Neutrophil (primary cell): Measurements from ENCODE around the gene UMAD1.

Source experiments
- H3K27ac ChIP-seq: fragments of 200-600 bp; sonication (generic); 2 replicates; pipeline ENCODE4 v1.5.1; 2016; ENCODE audit warnings: mild to moderate bottlenecking, moderate library complexity
- H3K27me3 ChIP-seq: fragments of 200-600 bp; sonication (generic); 2 replicates; pipeline ENCODE4 v1.6.0; 2016; ENCODE audit warnings: mild to moderate bottlenecking
- H3K36me3 ChIP-seq: fragments of 200-600 bp; sonication (generic); 2 replicates; pipeline ENCODE4 v1.5.1; 2017
- H3K4me1 ChIP-seq, 2 experiments: fragments of 200-600 bp in 1 of 2; sonication (generic) in 1 of 2; 1 replicate in 1 of 2; 2 replicates in 1 of 2; pipeline versions ENCODE4 v1.5.1 to v1.6.1; 2013 to 2016; ENCODE audit warnings: low read depth in 1 of 2, low read length in 1 of 2, mild to moderate bottlenecking in 1 of 2, moderate library complexity in 1 of 2; ENCODE audit not compliant: control insufficient read depth in 1 of 2, insufficient read depth in 1 of 2
- H3K4me3 ChIP-seq, 2 experiments: fragments of 200-600 bp in 1 of 2; sonication (generic) in 1 of 2; 1 replicate in 1 of 2; 2 replicates in 1 of 2; pipeline ENCODE4 v1.5.1; 2013 to 2016; ENCODE audit warnings: low read depth in 1 of 2, low read length in 1 of 2, mild to moderate bottlenecking in 1 of 2, moderate library complexity in 1 of 2
- H3K9me3 ChIP-seq: fragments of 200-600 bp; sonication (generic); 2 replicates; pipeline ENCODE4 v1.5.1; 2016
- TF ChIP-seq, protein P1 (sequence below): fragments of 200-600 bp; sonication (generic); IDR thresholded peaks from 2 replicates; pipeline ENCODE4 v1.5.1; 2016; ENCODE audit warnings: antibody characterized with exemption

UMAD1 gene

DNA sequence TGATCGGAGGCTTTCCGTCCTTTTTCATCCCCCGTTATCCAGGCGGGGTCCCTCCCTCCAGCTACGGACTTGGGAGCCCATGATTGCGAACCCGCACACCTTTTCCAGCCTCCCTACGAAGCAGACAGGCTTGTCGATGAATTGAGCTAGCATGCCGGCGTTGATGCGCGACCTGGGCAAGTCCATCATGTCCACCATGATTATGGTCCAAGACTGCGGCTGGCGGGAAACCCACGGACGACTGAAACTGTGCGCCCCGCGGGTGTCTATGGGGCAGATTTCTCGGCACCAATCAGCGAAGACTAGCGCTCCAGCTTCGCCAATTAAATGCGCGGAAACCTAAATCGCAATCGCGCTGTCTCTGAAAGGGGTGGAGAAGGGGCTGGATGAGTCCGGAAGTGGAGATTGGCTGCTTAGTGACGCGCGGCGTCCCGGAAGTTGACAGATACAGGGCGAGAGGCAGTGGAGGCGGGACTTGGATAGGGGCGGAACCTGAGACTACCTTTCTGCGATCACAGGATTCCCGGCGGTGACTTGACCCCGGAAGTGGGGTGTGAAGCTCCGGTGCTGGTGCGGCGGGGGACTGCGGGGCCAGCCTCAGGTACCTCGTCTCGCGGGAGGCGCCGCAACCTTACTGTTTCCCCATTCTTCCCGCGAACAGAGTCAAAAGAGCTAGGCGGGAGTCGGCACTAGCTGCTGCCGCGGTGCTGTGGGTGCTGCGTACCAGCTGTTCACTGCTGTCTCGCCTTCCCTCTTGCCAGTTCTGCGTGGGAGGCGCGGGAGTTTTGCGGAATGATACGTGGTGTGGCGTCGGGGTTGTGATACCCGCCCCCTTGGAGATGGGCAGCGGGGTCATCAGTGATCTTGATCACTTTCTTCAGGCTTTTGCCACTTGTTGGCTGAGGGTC is at the start of gene UMAD1:
Gene UMAD1 (plus strand): TSS at position 532 of the 908 bp plus-strand sequence. CDS start 32,620 bp downstream, outside the sequence.
- Histone ChIP-seq H3K27me3 (no peaks in the 10 kb centered on the region), H3K9me3 (no peaks in the 10 kb centered on the region), H3K4me1 (peaks cover 22 to 23% of the 10 kb centered on the region in 2 experiments), H3K27ac (peak within 1 kb of the TSS; percentile 92), H3K36me3 (no peaks in the 10 kb centered on the region), H3K4me3 (peak within 1 kb of the TSS; percentile 88)
- TF ChIP-seq, protein P1, sequence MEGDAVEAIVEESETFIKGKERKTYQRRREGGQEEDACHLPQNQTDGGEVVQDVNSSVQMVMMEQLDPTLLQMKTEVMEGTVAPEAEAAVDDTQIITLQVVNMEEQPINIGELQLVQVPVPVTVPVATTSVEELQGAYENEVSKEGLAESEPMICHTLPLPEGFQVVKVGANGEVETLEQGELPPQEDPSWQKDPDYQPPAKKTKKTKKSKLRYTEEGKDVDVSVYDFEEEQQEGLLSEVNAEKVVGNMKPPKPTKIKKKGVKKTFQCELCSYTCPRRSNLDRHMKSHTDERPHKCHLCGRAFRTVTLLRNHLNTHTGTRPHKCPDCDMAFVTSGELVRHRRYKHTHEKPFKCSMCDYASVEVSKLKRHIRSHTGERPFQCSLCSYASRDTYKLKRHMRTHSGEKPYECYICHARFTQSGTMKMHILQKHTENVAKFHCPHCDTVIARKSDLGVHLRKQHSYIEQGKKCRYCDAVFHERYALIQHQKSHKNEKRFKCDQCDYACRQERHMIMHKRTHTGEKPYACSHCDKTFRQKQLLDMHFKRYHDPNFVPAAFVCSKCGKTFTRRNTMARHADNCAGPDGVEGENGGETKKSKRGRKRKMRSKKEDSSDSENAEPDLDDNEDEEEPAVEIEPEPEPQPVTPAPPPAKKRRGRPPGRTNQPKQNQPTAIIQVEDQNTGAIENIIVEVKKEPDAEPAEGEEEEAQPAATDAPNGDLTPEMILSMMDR: peak; percentile 33

- Histone ChIP-seq H3K4me3 (no peak overlapping the region), H3K9me3 (no peaks in the 10 kb centered on the region), H3K36me3 (peaks cover 39% of the 10 kb centered on the region), H3K27me3 (no peaks in the 10 kb centered on the region), H3K27ac (no peak overlapping the region), H3K4me1 (no peaks in the 10 kb centered on the region)
- TF ChIP-seq, protein P1: peak; percentile 28
Observed at GRCh38 chr7:7595451-7595850, 45.1 kb upstream of the UMAD1 start.

DNA sequence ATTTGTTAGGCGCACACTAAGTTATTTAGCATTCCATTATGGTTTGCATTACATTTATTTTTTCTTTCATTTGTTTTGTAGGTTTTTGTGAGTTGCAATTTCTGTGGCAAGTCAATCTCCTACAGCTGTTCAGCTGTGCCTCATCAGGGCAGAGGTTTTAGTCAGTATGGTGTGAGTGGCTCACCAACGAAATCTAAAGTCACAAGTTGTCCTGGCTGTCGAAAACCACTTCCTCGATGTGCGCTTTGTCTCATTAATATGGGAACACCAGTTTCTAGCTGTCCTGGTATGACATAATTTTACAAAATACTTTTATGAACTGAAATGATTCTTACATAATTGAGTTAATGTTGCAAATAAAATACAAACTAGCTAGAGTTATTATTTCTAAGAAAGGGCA is 44.4 kb upstream of the UMAD1 start:
- no peak overlapping the region for H3K27ac ChIP-seq
- no peaks in the 10 kb centered on the region for H3K9me3 ChIP-seq
- TF ChIP-seq, protein P1: no peak
- no peaks in the 10 kb centered on the region for H3K4me1 ChIP-seq
- H3K36me3 ChIP-seq: peaks cover 39% of the 10 kb centered on the region
- no peak overlapping the region for H3K4me3 ChIP-seq
- H3K27me3 ChIP-seq: no peaks in the 10 kb centered on the region

DNA sequence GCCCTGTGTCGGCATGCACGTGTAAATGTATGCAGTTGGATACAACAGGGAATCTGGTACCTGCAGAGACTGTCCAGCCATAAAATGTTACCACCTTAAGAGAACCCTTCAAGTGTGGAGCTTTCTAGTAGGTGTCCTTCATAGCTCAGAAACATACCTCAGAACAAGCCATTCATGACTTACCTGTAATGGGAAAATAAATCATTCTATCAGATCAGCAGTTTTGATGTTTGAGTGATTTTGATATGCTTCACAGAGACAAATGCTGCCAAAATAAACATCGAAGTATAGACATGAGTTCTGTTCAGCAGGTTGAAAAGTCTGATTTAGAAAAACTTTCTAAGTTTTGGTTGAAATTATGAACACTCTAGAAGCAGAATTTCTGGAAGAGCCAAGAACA is 33.5 kb upstream of the UMAD1 start:
- TF ChIP-seq, protein P1: no peak
- H3K9me3 ChIP-seq: no peaks in the 10 kb centered on the region
- H3K27ac ChIP-seq: no peak overlapping the region
- no peaks in the 10 kb centered on the region for H3K4me1 ChIP-seq
- no peaks in the 10 kb centered on the region for H3K27me3 ChIP-seq
- H3K36me3 ChIP-seq: peaks cover 38% of the 10 kb centered on the region
- H3K4me3 ChIP-seq: no peak overlapping the region

DNA sequence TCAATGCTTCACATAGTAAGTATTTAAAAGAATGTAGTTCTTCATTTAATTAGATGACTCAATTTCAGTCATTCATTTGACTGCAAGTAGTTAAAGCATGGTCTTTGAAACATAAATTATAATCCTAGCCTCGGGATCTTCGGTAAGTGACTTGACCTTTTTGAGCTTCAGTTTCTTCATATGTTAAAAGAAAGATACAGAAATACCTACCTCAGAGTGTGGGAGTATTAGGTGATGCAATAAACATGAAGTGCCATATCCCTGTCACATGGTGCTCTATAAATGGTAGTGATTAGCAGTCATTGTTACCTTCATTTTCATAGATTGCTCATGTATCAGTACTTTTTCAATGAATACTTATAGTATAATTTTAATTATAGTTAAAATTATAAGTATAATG is 31.2 kb upstream of the UMAD1 start:
- H3K27me3 ChIP-seq: no peaks in the 10 kb centered on the region
- no peak overlapping the region for H3K4me3 ChIP-seq
- TF ChIP-seq, protein P1: no peak
- H3K36me3 ChIP-seq: peaks cover 38% of the 10 kb centered on the region
- H3K4me1 ChIP-seq: no peaks in the 10 kb centered on the region
- H3K9me3 ChIP-seq: no peaks in the 10 kb centered on the region
- H3K27ac ChIP-seq: no peak overlapping the region
